HG03520 (cell line): Measurements from ENCODE around the gene SLC26A8.
"Not testable (repeated sequence)": the region's sequence is repeated elsewhere in the genome, so short reads cannot be mapped to it uniquely, and the experiment has no call there.

Source experiments
- ATAC-seq: cut with Tn5 transposase; IDR thresholded peaks from one replicate; pipeline ENCODE4 v1.9.1; 2021; ENCODE audit warnings: mild to moderate bottlenecking, moderate library complexity; ENCODE audit not compliant: unreplicated experiment

The SLC26A8 gene

GRCh38 chr6:35919085-35919826 lies 105.2 kb downstream of the SLC26A8 start:
- no peak for ATAC-seq

DNA sequence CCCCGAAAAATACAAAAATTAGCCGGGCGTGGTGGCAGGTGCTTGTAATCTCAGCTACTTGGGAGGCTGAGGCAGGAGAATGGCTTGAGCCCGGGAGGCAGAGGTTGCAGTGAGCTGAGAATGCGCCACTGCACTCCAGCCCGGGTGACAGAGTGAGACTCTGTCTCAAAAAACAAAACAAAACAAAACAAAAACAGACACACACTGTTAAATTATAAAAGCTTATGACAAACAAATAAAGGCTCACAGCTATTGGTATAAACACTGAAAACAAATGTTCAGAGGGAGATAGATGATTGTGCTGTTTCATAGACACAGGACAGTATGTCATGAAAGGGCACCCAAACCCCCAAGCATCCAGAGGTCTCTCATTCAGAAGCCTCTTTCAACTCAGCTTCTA lies 107.5 kb downstream of the SLC26A8 start:
- ATAC-seq = not testable (repeated sequence)

DNA sequence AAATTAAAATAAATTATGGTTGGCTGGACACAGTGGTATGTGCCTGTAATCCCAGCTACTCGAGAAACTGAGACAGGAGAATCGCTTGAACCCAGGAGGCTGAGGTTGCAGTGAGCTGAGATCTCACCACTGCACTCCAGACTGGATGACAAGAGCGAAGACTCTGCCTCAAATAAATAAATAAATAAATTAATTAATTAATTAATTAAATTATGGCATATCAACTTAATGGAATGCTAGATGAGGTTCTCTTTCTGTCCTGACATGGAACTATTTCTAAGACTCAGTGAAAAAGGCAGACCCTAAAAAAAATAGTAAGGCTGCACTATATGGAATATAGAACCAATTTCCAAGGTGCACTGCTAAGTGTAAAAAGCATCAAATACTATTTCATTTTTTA lies 108.4 kb downstream of the SLC26A8 start:
- ATAC-seq = no peak

DNA sequence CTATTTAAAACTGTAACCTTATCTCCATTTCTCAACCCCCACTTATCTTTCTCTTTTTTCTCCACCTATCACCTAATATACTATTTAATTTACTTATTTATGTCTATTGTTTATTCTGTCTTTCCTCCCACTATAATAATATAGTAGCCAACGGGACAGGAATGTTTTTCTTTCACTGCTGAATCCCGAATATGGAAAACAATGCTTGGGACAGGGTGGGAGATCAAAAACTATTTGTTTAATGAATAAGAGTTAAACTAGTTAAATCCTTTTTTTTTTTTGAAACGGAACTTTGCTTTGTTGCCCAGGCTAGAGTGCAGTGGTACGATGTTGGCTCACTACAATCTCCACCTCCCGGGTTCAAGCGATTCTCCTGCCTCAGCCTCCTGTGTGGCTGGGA lies 109.9 kb downstream of the SLC26A8 start:
- ATAC-seq = no peak

DNA sequence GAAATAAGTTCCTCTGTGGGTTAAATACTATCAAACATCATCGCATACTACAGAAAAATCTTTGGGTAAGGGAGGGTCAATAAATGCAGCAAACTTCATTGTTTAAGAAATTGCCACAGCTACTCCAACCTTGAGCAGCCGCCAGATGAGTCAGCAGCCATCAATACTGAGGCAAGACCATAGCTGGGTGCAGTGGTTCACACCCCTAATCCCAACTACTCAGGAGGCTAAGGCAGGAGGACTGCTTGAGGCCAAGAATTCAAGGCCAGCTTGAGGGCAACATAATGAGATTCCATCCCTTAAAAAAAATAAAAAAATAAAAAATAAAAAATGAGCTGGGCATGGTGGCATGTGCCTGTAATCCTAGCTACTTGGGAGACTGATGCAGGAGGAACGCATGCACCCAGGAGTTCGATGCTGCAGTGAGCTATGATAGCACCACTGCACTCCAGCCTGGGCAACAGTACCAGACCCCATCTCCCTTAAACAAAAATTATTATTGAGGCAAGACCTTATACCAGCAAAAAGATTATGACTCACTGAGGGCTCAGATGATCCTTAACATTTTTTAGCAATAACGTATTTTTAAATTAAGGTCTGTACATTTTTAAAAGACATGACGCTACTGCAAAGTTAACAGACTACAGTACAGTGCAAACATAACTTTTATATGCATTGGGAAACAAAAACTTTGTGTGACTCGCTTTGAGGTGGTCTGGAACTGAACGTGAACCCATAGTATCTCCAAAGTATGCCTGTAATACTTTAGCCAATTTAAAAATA lies 112.4 kb downstream of the SLC26A8 start:
- ATAC-seq = no peak

DNA sequence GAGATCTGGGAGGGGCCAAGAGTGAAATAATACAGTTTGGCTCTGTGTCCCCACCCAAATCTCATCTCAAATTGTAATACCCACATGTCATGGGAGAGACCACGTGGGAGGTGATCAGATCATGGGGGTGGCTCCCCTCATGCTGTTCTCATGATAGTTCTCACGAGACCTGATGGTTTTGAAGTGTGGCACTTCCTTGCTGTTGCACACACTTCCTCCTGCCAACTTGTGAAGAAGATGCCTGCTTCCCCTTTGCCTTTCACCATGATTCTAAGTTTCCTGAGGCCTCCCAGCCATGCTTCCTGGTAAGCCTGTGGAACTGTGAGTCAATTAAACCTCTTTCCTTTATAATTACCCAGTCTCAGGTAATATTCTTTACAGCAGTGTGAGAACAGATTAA lies 114.9 kb downstream of the SLC26A8 start:
- not testable (repeated sequence) for ATAC-seq

GRCh38 chr6:35908753-35909401 lies 115.6 kb downstream of the SLC26A8 start:
- not testable (repeated sequence) for ATAC-seq

GRCh38 chr6:35907750-35908149 lies 116.7 kb downstream of the SLC26A8 start:
- ATAC-seq = no peak

- ATAC-seq = no peak
Measured at GRCh38 chr6:35906499-35906846, 118.0 kb downstream of the SLC26A8 start.

- ATAC-seq = no peak
Measured at GRCh38 chr6:35905841-35906498, 118.5 kb downstream of the SLC26A8 start.

DNA sequence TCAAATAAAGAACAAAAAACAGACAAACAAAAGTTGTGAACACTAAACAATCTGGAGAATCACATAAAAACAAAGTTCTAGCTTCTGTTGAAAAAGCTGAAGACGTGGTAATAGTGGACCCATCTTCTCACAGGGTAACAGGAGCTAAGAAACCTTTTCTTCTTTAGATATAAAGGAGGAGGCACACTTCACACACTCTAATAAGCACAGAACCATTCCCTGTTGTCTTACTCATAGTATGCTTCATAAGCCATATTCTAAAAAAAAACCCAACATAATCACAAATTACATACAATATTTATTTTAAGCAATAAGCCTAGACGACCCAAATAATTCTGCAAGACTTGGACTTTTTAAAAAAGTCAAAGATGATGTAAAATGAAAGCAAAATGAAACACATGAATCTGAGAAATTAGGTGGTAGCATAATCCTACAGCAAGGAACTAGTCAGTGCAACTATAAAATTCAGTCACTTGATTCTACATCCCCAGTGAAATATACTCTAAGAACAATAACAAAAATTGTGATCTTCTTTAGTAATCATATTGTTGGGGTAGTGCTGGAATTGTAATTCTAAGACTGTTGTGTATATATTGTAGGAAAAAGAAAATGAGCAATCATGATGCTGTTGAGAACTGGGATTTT lies 119.2 kb downstream of the SLC26A8 start:
- no peak for ATAC-seq

- no peak for ATAC-seq
Measured at GRCh38 chr6:35903679-35904078, 120.8 kb downstream of the SLC26A8 start.

DNA sequence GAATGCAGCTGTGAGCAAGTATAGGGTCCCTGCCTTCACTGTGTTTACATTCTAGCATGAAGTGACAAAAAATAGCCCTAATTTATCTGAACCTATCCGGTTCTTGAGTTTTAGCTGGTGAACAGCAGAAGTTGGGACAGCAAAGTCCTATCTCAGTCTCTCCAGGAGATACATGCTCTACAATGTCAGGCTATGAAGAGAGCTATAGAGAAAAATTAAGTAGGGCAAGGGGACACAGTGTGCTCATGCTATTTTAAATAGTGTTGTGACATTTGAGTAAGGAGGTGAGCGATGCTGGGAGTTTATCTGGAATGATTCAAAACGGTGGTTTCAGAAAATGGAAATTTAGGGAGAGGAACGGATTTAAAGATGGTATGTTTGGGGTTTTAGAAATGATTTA lies 124.0 kb downstream of the SLC26A8 start:
- no peak for ATAC-seq

GRCh38 chr6:35898003-35898402 lies 126.4 kb downstream of the SLC26A8 start:
- ATAC-seq = no peak

DNA sequence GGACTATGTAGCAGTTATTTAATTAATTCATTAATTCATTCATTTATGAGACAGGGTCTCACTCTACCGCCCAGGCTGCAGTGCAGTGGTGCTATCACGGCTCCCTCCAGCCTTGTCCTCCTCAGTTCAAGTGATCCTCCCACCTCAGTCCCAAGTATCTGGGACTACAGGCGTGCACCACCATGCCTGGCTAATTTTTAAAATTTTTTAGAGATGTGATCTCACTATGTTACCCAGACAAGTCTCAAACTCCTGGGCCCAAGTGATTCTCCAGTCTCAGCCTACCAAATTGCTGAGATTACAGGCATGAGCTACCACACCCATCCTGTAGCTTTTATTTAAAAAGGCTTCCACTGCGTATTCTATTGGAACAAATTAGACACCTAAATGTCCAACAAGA lies 127.0 kb downstream of the SLC26A8 start:
- no peak for ATAC-seq

DNA sequence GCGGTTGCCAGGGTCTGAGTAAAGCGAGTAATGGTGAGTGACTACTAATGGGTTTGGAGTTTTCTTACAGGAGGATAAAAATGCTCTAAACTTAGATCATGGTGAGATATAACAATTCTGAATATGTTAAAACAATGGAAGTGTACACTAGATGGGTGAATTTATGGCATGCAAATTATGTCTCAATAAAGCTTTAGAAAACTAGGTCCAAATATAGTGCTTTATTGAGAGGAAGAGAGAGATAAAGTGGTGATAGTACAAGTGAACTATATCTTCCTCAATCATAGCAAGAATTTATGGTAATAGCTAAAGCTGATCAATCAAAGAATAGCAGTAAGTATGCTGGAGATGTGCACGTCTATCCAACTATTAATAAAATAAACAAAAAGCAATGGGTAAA lies 127.4 kb downstream of the SLC26A8 start:
- no peak for ATAC-seq

GRCh38 chr6:35896228-35896627 lies 128.2 kb downstream of the SLC26A8 start:
- no peak for ATAC-seq

DNA sequence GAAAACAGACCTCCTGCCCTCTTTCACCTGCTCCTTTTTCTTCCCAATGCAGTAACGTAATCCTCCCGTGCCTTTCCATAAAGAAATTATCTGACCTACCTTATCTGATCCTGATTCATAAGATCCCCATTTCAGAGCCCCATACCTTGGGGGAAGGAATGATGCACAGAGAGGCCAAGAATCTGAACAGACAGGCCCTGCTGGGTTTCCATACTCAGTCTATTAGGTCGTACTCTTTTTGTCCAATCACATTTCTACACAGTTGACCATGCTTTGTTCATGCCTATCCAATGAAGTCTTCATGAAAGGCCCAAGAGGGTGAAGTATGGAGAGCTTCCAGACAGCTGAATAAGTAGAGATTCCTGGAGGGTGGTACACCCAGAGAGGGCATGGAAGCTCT lies 128.9 kb downstream of the SLC26A8 start:
- ATAC-seq = no peak

DNA sequence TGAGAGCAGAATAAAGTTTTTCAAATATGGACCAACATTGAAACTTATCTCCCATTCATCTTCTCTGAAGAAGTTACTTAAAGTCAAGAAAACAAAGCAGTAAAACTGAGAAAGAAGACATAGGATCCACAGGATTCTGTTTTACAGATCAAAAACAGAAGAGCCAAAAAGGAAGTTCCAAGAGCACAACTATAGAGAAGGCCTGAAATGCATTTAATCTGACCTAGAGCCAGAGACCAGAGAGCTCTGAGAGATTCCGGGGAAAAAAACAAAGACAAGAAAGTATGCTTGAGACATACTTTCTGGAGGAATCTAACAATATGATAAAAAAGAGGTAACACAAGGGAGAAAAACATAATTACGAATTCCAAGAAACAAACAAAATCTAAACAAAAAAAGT lies 129.7 kb downstream of the SLC26A8 start:
- ATAC-seq = no peak
